Pancreas (tissue), 10 donors: ENCODE measurements around the gene NUAK2. TPM values are rescaled to one million over a fixed set of nuclear protein-coding genes. Genes with fewer than 3 reads are reported as not detected.
A peak's percentile ranks its signal among the peaks of the same experiment; 100 is the strongest.

Experiments
- ATAC-seq, 4 donors: fragments of 200-7000 bp; cut with Tn5 transposase; one replicate each; pipeline versions ENCODE4 v1.8.0 to v1.9.1; 2020; ENCODE audit warnings: mild to moderate bottlenecking in 4 of 4, moderate library complexity in 4 of 4
- DNase-seq, 6 donors: peaks; one replicate each; pipeline ENCODE4 v3.0.0-alpha.2; 2020
- FAIRE-seq: peaks from 2 replicates; lab custom pipeline; 2012; peaks lifted over from hg19 to GRCh38; lab: Jason Lieb, UNC
- H3K27ac ChIP-seq, 4 donors: fragments of 200-600 bp; sonication (generic); 1 replicate in 3 of 4; 2 replicates in 1 of 4; pipeline versions ENCODE4 v1.5.0 to v1.8.0; 2020
- H3K27me3 ChIP-seq, 4 donors: fragments of 200-600 bp; one replicate each; pipeline ENCODE4 v1.8.0; 2021
- H3K36me3 ChIP-seq, 3 donors: fragments of 200-600 bp; sonication (generic) in 1 of 3; one replicate each; pipeline versions ENCODE4 v1.5.0 to v1.8.0; 2020 to 2021
- H3K4me1 ChIP-seq, 3 donors: fragments of 200-600 bp; one replicate each; pipeline ENCODE4 v1.8.0; 2021
- H3K4me3 ChIP-seq, 4 donors: fragments of 200-600 bp; sonication (generic) in 2 of 4; one replicate each; pipeline versions ENCODE4 v1.5.0 to v1.8.0; 2020 to 2021
- H3K9me3 ChIP-seq, 4 donors: fragments of 200-600 bp; one replicate each; pipeline ENCODE4 v1.8.0; 2021
- CTCF ChIP-seq, 4 donors: fragments of 200-600 bp; sonication (generic) in 3 of 4; IDR thresholded peaks; one replicate each; pipeline versions ENCODE4 v1.5.0 to v1.8.0; 2021; ENCODE audit warnings: antibody characterized with exemption in 4 of 4
- WGBS, 2 donors: extraction: QIAGEN DNeasy Blood & Tissue Kit; methylation state at CpG; one replicate each; pipeline ENCODE4 v1.1.7; 2013; 5-methylcytosine and 5-hydroxymethylcytosine counted together
- intact Hi-C, 3 donors: fragments of 100-400 bp; cut with DNase I; formaldehyde crosslinking; loops; one replicate each; pipeline versions ENCODE4 v1.11.1 to v1.14.2; 2022
- polyA plus RNA-seq, 2 donors: library from polyadenylated mRNA; stranded (reverse); fragments of 200-250 nt; gene quantifications; one replicate each; pipeline ENCODE4 v1.2.3, GENCODE V29; 2013
- total RNA-seq, 6 donors: library from RNA; stranded (reverse); fragmentation: NEBNext Ultra II Directional in 4 of 6; extraction: Animal tissue kit (Norgen Biotek cat#: 25700) in 4 of 6; gene quantifications; one replicate each; pipeline versions ENCODE4 v1.2.1 to v1.2.4, GENCODE V29; 2021 to 2023
- donor health status: healthy with polysubstance abuse.
- donor health status: DM: no; HTN: no; CAD: no; lungs with moderate emphysema.
- donor health status: DM: no; HTN: no; CAD: no.
- donor health status: control.
- donor health status: control.
- donor health status: Bipolar disorder and iron deficiency.
- donor health status: DM: yes; HTN: yes; CAD: no.
- donor health status: DM: no; HTN: no; CAD: no.
- donor health status: DM: no; HTN: no; CAD: no.
- donor health status: DM: yes; HTN: yes; CAD: no.

Gene NUAK2
- total and polyA plus RNA-seq, 8 donors, result 6.3 to 14.4 (median 8.6) TPM

- H3K9me3 ChIP-seq, result no peaks in the 10 kb centered on the region
- H3K4me1 ChIP-seq, result peaks cover 0 to 13% (median 4%) of the 10 kb centered on the region in 3 donors
- peak in 4 of 6 donors; percentile 34 to 83 (median 62) for DNase-seq
- TF ChIP-seq CTCF (IDR thresholded peaks at IDR 0.05), result peak; percentile 61 to 79 (median 65)
- FAIRE-seq, result no peak
- H3K36me3 ChIP-seq, result no peaks in the 10 kb centered on the region
- peak overlapping the region in 2 of 4 donors; percentile 59 to 64 for H3K27ac ChIP-seq
- no peaks in the 10 kb centered on the region for H3K27me3 ChIP-seq
- no peak overlapping the region for H3K4me3 ChIP-seq
- peak; percentile 30 to 68 (median 63) for ATAC-seq
- 31 to 34% methylated on average over 6 of the region's 6 CpGs for WGBS, 2 donors
- intact Hi-C loops, result loop anchor here (1.0 to 5.0 kb wide), 2 partner anchors 52 to 53 kb away; no protein-coding TSS in a partner anchor
These were observed 3.9 kb upstream of the NUAK2 start for GRCh38 chr1:205325334-205325884.

GRCh38 chr1:205324781-205325180 is 3.2 kb upstream of the NUAK2 start:
- DNase-seq (peak in 2 of 6 donors; percentile 21 to 46), FAIRE-seq (no peak), ATAC-seq (peak in 2 of 4 donors; percentile 26 to 37)
- peaks cover 0 to 13% (median 4%) of the 10 kb centered on the region in 3 donors for H3K4me1 ChIP-seq
- 34 to 35% methylated on average over 6 of the region's 6 CpGs for WGBS, 2 donors
- intact Hi-C loops, result loop anchor here (1.0 to 5.0 kb wide), 2 partner anchors 51 to 52 kb away; no protein-coding TSS in a partner anchor
- TF ChIP-seq CTCF (IDR thresholded peaks at IDR 0.05), result no peak
- H3K27ac ChIP-seq, result peak overlapping the region in 2 of 4 donors; percentile 59 to 64
- no peaks in the 10 kb centered on the region for H3K36me3 ChIP-seq
- no peak overlapping the region for H3K4me3 ChIP-seq
- H3K27me3 ChIP-seq, result no peaks in the 10 kb centered on the region
- H3K9me3 ChIP-seq, result no peaks in the 10 kb centered on the region

GRCh38 chr1:205323794-205324193 is 2.2 kb upstream of the NUAK2 start:
- peaks cover 6 to 22% (median 12%) of the 10 kb centered on the region in 3 donors for H3K4me1 ChIP-seq
- H3K4me3 ChIP-seq, result no peak overlapping the region
- DNase-seq (no peak), ATAC-seq (no peak), FAIRE-seq (no peak)
- TF ChIP-seq CTCF (IDR thresholded peaks at IDR 0.05), result no peak
- intact Hi-C loops, result no loop called here
- peak overlapping the region in 1 of 4 donors; percentile 59 for H3K27ac ChIP-seq
- no peaks in the 10 kb centered on the region for H3K36me3 ChIP-seq
- no peaks in the 10 kb centered on the region for H3K9me3 ChIP-seq
- no peaks in the 10 kb centered on the region for H3K27me3 ChIP-seq
- WGBS, 2 donors, result 88 to 91% methylated on average over 6 of the region's 6 CpGs

GRCh38 chr1:205321959-205322283 is 376 bp upstream of the NUAK2 start:
- intact Hi-C loops, result no loop called here
- no peak for FAIRE-seq
- TF ChIP-seq CTCF (IDR thresholded peaks at IDR 0.05), result no peak

More at GRCh38 chr1:205321959-205322283, 376 bp upstream of the NUAK2 start:
- H3K36me3 ChIP-seq, result no peaks in the 10 kb centered on the region
- ATAC-seq (no peak), DNase-seq (no peak)
- H3K27me3 ChIP-seq, result no peaks in the 10 kb centered on the region
- H3K4me1 ChIP-seq, result peaks cover 19 to 41% (median 28%) of the 10 kb centered on the region in 3 donors
- H3K9me3 ChIP-seq, result no peaks in the 10 kb centered on the region
- H3K4me3 ChIP-seq, result peak overlapping the region in 3 of 4 donors; percentile 68 to 95 (median 76)
- H3K27ac ChIP-seq, result peak overlapping the region; percentile 80 to 93 (median 88)
- 41 to 44% methylated on average over 5 of the region's 5 CpGs for WGBS, 2 donors
